ENCODE measurements around the gene DCTN3.
A peak's percentile ranks its signal among the peaks of the same experiment; 100 is the strongest.
"Not testable (repeated sequence)": the region's sequence is repeated elsewhere in the genome, so short reads cannot be mapped to it uniquely, and the experiment has no call there.

Gene DCTN3

DNA sequence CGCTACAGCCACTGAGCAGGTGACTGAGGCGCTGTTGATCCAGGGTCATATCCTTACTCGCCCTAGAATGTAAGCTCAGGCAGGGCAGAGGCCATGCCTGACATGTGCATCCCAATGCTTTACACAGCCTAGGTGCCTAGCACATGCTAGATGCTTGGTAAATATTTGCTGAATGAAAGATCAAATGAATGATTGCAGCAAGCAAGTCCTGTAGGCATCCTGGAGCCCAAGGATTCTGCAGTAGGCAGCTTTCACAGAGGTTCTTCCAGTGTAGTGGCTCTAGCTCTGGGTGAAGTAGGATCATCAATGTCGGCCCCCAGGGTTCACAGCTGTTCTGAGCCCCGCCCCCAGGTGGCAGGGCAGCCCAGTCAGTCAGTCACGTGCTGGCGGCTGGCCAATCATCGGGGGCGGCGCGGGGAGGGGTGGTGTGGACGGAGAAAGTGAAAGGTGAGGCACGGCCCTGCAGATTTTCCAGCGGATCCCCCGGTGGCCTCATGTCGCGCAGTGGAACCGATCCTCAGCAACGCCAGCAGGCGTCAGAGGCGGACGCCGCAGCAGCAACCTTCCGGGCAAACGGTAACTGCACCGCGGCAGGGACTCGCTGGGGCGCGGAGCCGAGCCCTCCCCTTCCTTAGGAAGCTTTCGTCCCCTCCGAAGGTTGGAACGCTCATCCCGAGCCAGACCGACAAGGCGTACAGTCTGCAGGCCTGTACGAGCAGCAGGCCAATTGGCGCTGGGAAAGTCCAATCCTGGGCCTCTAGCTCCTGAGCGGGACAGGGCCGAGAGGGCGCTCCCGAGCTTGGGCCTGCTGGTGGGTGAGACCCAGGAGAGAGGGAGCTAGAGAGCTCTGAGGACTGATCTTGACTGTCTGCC, 26.2 kb upstream of the DCTN3 start, which contains the start of gene GALT:
Gene GALT, plus strand, starts transcription at position 465 of the 873 bp plus-strand sequence. Its CDS starts 30 bp downstream, at position 495.
- DNase-seq, result peak; percentile 96

DNA sequence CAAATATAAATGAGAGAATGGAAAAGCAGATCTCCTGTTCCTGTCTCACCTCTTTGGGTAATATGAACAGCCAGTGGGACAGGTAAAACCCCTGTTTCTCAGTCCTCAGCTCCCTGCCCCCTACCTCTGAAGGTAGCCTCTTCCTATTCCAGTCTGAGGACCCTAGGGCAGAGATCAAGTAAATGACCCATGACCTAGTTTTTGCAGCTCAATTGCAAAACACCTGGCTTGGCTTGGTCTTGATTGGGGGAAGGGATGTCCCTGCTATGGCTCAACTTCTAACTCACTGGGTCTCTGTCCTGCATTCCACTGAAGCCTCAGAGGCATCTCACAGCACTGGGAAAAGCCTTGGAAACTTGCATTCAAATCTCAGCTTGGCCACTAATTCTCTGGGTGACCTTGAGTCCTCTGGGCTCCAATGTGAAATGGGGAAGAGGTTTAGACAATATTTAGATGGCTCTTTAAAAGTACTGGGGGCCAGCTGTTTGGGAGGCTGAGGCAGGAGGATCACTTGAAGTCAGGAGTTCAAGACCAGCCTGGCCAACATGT, 24.5 kb upstream of the DCTN3 start:
- no peak for DNase-seq

DNA sequence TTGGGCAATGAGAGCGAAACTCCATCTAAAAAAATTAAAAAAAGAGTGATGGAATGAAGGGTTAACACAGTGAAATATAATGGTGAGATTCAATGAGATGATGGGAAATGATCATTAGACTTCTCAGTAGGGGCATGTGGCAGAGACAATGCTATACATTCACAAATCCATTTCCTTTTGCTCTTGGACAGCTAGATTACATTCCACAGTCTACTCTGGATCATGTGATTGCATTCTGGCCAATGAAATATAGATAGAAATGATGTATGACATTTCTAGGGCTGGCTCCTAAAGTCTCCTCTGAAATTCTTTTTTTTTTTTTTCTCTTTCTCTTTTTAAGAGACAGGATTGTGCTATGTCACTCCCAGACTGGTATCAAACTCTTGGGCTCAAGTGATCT, 22.4 kb upstream of the DCTN3 start:
- no peak for DNase-seq

DNA sequence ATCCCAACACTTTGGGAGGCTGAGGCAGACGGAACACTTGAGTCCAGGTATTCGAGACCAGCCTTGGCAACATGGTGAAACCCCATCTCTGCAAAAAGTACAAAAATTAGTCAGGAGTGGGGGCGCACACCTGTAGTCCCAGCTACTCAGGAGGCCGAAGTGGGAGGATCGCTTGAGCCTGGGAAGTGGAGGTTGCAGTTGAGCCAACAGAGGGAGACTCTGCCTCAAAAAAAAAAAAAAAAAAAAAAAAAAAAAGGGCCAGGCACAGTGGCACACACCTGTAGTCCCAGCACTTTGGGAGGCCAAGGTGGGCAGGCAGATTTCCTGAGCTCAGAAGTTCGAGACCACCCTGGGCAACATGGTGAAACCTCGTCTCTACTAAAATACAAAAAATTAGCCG, 19.0 kb upstream of the DCTN3 start:
- not testable (repeated sequence) for DNase-seq

DNA sequence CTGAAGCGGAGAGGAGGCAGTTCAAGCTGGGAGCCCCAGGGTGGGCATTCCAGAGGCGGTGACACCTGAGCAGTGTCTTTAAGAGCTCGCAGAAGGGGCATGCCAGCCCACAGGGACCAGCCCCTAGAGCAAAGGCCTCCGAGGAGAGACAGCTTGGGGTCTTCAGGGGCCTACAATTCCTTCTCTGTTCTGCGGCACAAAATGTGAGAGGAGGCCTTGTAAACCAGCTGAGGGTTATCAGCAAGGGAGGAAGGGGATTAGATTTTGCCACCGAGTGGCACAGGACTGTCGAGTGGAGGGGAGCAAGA, 17.8 kb upstream of the DCTN3 start:
- no peak for DNase-seq

- peak; percentile 94 for DNase-seq
These were observed 17.3 kb upstream of the DCTN3 start, which contains the start of gene SIGMAR1 for GRCh38 chr9:34637356-34638137. SIGMAR1 (minus strand) TSS chr9:34637787; CDS start chr9:34637697, 90 bp downstream.

DNA sequence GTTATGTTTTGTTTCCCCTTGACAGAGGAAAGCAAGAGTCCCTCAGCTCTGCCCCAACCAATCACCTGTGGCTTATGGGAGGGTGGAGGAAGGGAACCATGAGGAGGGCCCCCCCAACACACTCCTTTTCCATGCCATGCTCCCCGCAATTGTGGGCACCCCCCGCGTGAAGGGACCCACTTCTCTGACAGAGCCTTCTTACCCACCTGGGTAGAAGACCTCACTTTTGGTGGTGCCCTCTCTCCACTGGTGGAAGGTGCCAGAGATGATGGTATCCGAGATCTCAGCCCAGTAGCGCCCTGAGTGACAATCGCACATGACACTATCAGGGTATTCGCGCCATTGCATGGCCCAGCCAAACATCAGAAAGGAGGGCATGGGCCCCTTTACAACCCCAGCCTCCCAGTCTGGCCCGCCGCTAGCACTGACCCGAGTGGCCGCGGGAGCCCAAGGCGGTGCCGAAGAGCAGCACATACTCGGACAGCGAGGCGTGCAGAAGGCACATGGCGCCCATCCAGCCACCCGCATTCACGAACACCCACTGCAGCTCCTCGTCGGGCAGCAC, 16.6 kb upstream of the DCTN3 start:
- no peak for DNase-seq

- no peak for DNase-seq
These were observed 15.3 kb upstream of the DCTN3 start for GRCh38 chr9:34635556-34635955.

DNA sequence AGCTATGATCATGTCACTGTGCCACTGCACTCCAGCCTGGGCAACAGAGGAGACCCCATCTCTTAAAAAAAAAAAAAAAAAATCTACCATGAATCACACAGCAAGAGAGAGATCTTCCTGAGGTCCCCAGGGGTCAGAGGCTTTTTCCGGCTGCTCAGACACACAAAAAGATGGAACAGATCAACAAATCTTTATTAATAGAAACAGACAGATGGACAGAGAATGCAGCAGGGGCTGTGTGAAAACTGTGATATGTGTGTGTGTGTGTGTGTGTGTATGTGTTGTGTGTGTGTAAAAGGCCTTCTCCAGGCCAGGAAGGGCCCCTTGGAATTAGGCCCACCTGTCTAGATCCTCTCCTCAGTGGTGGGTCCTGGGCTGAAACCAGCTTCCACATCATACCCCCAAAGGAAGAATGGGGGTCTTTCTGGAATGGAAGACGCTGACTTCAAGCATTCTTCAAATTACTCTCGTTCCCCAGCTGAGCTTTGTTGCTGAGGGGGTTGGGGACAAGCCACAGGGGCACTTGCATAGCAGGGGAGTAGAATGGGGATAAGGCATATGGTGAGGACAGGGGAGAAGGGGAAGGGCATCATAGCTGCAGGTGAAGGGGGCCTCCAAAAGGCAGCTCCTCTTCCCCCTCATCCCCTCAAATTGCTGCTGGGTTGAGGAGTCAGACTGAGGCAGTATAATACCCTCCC, 14.4 kb upstream of the DCTN3 start:
- no peak for DNase-seq

DNA sequence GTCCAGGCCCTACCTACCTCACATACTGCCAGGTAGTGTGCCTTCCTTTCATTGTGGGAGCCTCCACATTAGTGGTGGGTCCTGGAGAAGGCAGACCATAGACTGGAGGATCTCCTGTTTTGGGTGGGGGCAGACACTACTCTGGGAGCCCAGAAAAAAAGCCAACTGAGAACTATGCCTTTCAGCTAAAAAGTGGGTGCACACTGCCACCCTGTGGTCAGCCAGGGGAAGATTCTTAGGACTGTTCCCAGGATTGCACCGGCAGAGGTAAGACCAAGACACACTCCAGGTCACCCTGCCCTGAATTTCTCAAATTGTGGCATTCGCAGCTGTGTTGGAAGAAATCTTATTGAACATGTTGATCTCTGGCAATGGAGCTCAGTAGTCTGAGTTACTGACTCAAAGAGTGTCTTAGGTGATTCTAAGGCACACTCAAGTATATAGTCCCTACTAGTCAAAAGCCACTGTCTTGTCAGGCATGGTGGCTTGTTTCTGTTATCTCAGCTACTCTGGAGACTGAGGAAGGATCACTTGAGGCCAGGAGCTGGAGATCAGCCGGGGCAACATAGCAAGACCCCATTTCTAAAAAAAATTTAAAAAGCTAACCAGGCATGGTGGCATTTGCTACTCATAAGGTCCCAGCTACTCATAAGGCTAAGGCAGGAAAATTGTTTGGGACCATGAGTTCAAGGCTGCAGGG, 13.7 kb upstream of the DCTN3 start:
- peak; percentile 77 for DNase-seq

DNA sequence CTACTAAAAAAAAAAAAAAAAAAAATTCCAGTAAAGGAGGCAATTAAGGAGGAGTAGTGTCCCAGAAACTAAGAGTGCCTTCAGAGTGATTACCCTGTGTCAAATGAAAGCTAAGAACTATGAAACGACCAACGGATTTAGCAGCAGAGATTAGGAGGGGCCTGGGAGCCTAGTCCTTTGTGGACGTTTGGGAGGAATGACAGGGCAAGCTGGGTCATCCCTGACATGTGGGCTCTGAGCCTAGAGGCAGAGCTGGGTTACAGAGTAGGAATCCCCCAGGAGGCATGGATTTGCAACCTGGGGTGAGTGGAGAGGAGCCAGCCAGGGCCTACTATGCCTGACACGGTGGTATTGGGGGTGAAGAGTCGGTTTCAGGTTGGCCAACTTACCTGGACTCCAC, 12.9 kb upstream of the DCTN3 start:
- no peak for DNase-seq

DNA sequence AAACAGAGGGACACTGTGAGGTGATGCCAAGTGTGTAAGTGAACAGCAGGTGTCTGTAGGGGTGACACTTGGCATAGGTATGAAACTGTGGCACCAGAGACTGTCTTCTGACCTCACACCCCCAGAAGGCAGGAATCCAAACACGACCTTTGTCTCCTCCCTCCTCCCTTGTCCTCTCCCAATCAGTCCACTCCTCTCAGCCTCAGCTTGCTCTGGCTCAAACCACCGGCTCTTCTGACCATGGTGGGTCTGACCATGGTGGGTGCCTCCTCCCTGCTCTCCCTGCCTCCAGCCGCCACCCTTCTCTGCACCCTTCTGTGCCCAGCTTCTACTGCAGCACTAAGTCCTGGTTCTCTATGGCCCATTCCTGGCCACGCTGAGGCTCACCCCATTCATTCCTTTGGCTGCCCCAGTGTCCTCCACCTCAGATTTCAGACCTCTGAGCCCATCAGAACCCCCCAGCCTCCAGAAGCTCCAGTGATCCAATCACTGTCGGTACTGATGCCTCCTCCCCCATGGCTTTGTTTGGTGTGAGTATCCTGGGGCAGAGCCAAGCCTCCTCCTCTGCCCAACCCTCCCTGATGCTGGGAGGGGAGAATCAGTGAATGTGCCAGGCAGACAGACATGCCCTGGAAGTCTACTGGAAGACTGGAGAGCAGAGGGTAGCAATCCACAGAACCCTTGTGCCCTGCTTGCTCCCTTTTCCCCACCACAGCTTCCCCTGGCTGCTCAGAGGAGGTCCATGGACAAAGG, 10.3 kb upstream of the DCTN3 start:
- no peak for DNase-seq

DNA sequence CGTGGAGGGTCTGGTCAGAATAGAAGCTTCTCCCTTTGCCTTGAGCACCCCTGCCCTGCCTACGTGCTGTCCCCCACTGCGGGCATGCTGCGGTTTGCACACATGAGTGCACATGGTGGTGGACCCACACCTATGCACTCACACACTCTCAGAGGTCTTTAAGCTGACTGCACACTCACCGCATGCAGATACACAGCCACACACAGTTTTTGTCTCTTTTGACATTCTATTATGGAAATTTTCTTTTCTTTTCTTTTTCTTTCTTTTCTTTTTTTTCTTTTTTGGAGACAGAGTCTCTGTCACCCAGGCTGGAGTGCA, 9.2 kb upstream of the DCTN3 start:
- no peak for DNase-seq

GRCh38 chr9:34628656-34629490, 8.6 kb upstream of the DCTN3 start, which contains the start of gene ARID3C:
ARID3C (minus strand) TSS chr9:34629066; CDS start chr9:34628014, 1,052 bp downstream.
- peak; percentile 14 for DNase-seq

DNA sequence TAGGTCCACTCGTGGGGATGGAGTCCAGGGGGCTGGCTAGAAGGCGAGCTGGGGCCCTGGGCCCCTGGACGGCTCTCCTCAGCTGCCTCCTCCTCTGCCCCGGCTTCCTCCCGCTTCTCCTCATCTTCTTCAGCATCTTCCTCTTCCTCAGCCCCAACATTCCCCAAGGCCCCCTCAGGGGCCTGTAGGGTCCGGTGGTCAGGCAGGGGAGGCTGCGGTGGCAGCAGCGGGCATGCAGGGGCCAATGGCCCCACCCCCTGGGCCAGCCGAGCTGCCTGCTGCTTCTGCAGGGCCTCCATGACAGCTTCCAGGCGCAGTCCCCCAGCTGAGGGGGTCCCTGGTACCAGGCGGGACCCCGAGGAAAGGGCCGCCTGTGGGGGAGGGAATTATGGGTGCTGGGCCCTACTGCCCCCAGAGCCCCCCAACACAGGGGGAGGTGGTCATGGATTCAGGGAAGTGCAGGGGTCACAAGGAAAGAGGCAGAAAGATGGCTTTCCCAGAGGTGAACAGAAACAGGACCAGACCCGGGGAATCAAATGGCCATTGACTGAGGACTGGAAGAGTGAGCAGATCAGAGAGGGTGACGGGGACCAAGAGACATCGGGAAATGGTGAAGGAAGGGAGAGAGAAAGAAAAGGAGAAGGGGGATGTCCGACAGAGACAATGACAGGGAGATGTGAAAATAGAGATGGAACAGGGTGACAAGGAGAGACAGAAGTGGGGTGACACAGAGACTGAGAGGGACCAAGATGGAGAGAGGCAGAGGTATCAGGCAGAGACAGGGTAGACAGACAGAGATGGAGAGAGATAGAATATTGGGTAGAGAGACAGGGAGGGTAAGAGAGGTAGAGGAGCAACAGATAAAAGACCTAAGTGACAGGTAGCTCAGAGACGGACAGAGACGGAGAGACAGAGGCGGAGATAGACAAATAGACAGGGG, 7.7 kb upstream of the DCTN3 start:
- no peak for DNase-seq

DNA sequence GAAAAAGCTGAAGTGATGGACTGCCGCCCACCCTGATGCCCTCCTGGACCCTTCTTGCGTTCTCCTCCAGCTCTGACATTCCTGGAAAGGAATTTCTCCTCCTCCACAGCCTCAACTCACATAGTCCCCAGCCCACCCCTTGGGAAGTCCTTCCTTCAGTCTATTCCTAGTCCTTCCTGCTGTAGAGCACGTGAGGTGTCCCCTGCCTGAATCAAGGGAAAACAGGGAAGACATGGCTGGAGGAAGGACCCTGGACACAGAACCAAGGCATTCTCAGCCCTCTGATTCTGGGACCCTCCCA, 4.8 kb upstream of the DCTN3 start:
- DNase-seq, result no peak

DNA sequence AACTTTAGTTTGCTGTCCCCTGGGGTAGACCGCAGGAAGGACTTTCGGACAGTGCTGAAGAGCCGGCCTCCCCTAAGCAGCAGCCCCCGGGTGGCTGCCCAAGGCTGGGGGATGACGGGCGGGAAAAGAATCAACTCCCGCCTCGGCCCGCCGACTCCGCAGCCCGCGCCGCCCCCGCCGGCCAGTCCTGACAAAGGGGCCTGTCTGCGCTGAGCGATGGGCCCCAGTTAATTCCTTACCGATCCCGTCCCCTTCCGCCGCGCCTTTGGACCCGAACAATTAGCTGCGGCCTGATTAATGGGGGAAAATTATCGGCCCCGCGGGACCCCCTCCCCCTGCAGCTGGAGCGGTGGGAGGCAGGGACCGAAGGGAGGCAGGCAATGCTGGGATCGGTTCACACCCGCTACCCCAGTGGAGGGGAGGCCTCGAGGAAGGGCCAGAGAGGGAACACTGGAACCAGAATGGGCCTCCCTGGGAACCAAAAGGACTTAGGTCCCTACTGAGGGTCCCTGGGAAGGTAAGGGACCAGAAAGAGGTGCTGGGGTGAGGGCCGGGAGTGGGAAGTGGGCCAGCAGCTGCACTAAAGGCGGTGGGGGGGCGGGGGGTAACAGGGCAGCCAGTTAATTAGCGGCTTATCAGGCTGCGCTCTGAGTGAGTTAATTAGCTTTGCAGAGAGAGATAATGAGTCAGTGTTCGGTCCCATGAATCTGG, 4.3 kb upstream of the DCTN3 start:
- DNase-seq, result no peak

DNA sequence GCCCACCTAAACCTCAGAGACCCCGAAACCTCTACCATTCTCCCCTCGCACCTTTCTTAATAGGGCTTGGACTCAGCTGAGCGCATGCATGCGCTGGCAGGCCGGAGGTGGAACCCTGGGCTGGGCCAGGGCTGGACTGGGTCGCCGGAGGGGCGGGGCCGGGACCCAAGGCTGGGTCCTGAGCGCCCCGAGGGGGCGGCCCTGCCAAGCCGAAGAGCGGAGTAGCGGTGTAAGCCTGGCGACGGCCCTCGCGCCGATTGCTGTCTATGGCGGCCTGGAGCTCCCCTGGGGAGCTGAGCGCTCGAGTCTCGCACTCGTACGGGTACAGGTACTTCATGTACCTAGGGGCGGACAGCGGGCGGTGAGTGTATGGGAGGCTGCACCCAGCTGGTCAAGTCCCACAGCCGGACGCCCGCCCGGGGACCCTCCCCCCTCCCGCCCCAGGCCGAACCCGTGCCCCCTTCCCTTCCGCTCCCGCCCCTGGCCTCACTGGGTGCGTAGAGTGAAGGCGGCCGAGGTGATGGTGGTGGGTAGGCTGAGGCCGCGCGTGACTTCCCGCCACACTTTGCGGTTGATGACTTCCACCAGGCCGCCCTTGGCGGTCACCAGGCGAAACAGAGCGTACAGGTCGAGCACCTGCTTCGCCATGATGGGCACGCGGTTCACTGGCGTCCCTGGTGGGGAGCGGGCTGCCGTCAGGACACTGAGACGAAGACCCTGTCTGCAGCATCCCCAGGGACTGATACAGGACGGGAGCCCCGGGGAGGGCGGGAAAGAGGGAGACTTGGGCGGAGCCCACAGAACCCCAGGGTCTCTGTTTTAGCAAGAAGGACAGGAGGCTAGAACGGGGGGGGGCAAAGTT, 3.3 kb upstream of the DCTN3 start:
- no peak for DNase-seq
